SK-N-SH treated with all-trans-retinoic acid at 6 μM for 48 hours (cell line): ENCODE results near the gene SCRT2.

Experiments used
- CSDC2 ChIP-seq: fragments of 250-450 bp; sonication (Bioruptor Pico); IDR thresholded peaks from 2 replicates; pipeline ENCODE4 v1.5.0; 2020; ENCODE audit warnings: mild to moderate bottlenecking, moderate library complexity
- ESRRG ChIP-seq: fragments of 250-450 bp; sonication (Bioruptor Pico); IDR thresholded peaks from 2 replicates; pipeline ENCODE4 v1.6.1; 2021; ENCODE audit warnings: mild to moderate bottlenecking
- GLIS3 ChIP-seq: fragments of 250-450 bp; sonication (Bioruptor Pico); IDR thresholded peaks from 2 replicates; pipeline ENCODE4 v1.5.0; 2020; ENCODE audit warnings: mild to moderate bottlenecking, moderate library complexity
- TCF4 ChIP-seq: fragments of 250-450 bp; sonication (Bioruptor Pico); IDR thresholded peaks from 2 replicates; pipeline ENCODE4 v1.8.0; 2021; ENCODE audit warnings: mild to moderate bottlenecking, moderate library complexity, borderline replicate concordance
- TOX ChIP-seq: fragments of 250-450 bp; sonication (Bioruptor Pico); IDR thresholded peaks from 2 replicates; pipeline ENCODE4 v1.8.0; 2021; ENCODE audit warnings: mild to moderate bottlenecking, moderate library complexity, borderline replicate concordance
- ZC3H10 ChIP-seq: fragments of 250-450 bp; sonication (Bioruptor Pico); IDR thresholded peaks from 2 replicates; pipeline ENCODE4 v1.5.1; 2021; ENCODE audit warnings: mild to moderate bottlenecking, moderate library complexity

DNA sequence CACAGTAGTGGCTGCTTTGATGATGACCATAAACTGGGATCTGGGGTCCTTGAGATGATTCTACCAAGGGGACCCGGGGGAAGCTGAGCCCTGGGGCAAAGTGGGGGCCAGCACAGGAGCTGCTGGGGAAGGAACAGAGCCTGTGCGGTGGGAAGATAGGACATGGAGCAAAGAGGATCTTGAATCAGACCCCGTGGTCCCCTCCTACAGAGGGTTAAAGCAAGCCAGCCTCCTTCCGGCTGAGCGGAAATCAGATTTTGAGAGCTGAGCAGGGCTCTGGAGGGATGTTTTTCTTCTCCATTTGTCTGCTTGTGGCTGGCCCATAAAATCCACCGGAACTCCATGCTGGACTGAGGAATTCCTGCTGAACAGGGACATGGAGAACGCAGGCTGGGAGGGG lies 55.4 kb downstream of the SCRT2 start:
- TF ChIP-seq ZC3H10 (CRISPR knock-in tag) (no peak), CSDC2 (CRISPR knock-in tag) (no peak), ESRRG (CRISPR knock-in tag) (no peak), TOX (CRISPR knock-in tag) (no peak), TCF4 (no peak), GLIS3 (CRISPR knock-in tag) (no peak)
